HUES48 (cell line): ENCODE results near the gene VTCN1.
"Not testable (repeated sequence)": the region's sequence is repeated elsewhere in the genome, so short reads cannot be mapped to it uniquely, and the experiment has no call there.

Source experiments
- H3K27ac ChIP-seq: one replicate; pipeline ENCODE4 v1.7.0; 2013; ENCODE audit warnings: low read depth, low read length, inconsistent platforms
- H3K27me3 ChIP-seq: 2 replicates; pipeline ENCODE4 v1.6.1; 2013; ENCODE audit warnings: mild to moderate bottlenecking, low read length; ENCODE audit not compliant: control insufficient read depth, insufficient read depth
- H3K36me3 ChIP-seq: 2 replicates; pipeline ENCODE4 v1.6.1; 2013; ENCODE audit warnings: low read length; ENCODE audit not compliant: control insufficient read depth, insufficient read depth
- H3K4me1 ChIP-seq: 2 replicates; pipeline ENCODE4 v1.6.1; 2013; ENCODE audit warnings: mild to moderate bottlenecking, low read length; ENCODE audit not compliant: control insufficient read depth, insufficient read depth
- H3K4me3 ChIP-seq: 2 replicates; pipeline ENCODE4 v1.5.1; 2013; ENCODE audit warnings: mild to moderate bottlenecking, low read depth, low read length
- H3K9ac ChIP-seq: 2 replicates; pipeline ENCODE4 v1.6.1; 2013; ENCODE audit warnings: mild to moderate bottlenecking, low read depth, low read length, moderate library complexity
- H3K9me3 ChIP-seq: 2 replicates; pipeline ENCODE4 v1.6.1; 2013; ENCODE audit warnings: low read length; ENCODE audit not compliant: control insufficient read depth, insufficient read depth

Gene VTCN1

DNA sequence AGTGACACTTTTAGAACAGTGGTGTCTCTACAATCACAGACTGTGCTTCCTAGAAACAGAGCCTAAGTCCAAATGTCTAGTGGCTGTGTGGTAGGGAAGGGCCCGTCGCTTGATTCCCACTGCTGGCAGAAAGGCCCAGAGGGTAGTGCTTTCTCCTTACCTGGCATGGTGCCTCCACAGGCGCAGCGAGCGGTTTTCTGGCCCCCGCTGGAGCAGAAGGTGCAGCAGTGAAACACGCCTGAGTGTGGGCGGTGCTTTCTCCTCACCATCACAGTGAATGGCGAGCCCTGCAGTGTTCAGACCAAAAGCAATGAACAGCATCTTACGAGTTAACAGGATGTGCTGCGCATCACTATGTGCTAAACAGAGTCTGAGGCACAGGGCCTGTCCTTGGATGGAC is 97.5 kb downstream of the VTCN1 start:
- H3K9ac ChIP-seq, result no peak overlapping the region

DNA sequence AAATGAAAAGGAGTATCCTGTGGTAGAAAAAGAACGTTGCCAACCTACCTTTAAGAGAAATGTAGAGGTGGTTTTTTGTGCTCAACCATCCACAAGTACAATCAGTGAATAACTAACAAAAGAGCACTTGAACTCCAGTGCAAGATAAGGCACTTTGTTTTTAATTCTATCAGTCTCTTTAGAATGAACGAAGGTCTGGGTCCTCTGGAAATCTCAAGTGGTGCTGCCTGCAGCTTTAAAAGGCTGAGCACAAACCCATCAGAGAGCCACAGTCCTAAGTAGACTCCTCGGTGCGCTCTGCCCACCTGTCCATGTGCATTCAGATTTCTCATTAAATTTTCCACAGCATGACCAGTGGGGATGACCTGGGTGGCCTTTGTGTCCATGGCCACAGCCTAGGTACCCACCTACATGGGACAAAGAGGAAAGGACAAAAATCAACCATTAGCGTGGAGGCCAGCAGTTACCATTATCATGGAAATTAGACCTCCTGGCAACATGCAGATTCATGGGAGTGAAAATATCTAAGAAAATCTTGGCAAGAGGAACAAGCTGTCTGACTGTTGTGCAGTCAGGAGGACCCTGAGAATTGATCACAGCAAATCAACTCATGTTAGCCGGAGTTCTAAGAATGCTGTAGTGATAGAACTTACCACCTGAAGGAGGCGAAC is 98.5 kb downstream of the VTCN1 start:
- H3K4me1 ChIP-seq, result peaks cover 8% of the 10 kb centered on the region
- H3K27ac ChIP-seq, result peak overlapping the region; percentile 14
- H3K36me3 ChIP-seq, result peaks cover 88% of the 10 kb centered on the region
- no peak overlapping the region for H3K4me3 ChIP-seq
- H3K9ac ChIP-seq, result no peak overlapping the region
- H3K27me3 ChIP-seq, result no peaks in the 10 kb centered on the region
- H3K9me3 ChIP-seq, result no peaks in the 10 kb centered on the region

More for the DNA sequence above, 97.5 kb downstream of the VTCN1 start:
- Histone ChIP-seq H3K36me3 (peaks cover 92% of the 10 kb centered on the region), H3K27me3 (no peaks in the 10 kb centered on the region), H3K27ac (no peak overlapping the region), H3K4me3 (no peak overlapping the region), H3K9me3 (no peaks in the 10 kb centered on the region), H3K4me1 (peaks cover 8% of the 10 kb centered on the region)

DNA sequence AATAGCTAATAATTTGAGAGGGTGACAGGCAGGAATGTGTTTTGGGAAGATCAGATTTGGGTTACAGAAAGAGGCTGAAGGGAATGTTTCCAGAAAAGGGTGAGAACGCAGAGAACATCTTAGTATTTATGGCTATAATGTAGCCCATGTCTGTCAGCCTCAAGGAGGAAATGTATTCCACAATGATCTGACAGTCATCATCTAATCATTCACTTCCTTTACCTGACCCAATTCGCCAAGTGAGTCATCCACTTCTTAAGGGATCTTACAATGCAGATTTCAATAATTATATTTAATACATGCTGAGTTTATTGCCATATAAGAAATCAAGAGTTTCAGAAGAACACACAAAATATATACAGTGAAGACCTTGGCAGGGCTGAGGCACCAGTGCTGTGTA is 100.0 kb downstream of the VTCN1 start:
- no peaks in the 10 kb centered on the region for H3K9me3 ChIP-seq
- no peak overlapping the region for H3K27ac ChIP-seq
- no peak overlapping the region for H3K4me3 ChIP-seq
- peaks cover 8% of the 10 kb centered on the region for H3K4me1 ChIP-seq
- H3K27me3 ChIP-seq, result no peaks in the 10 kb centered on the region
- H3K9ac ChIP-seq, result no peak overlapping the region
- peaks cover 88% of the 10 kb centered on the region for H3K36me3 ChIP-seq

DNA sequence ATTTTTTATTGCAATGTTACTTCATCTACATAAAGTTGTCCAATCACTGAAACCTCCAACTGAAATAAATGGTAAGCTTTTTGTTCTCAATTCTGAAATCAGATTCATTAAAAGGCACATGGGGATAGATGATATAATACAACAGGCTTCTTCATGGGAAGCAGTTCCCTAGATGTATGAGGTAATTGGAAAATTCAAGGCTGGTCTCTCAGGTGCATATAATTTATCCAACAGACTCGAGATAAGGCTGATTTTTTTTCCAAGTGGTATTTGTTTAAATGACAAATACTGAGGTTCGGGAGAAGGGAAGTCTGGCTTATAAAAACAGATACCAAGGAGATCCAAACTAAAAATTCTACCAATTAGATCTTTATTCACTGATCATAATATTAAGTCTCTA is 103.4 kb downstream of the VTCN1 start:
- Histone ChIP-seq H3K4me3 (no peak overlapping the region), H3K36me3 (peaks cover 86% of the 10 kb centered on the region), H3K9ac (no peak overlapping the region), H3K27ac (no peak overlapping the region), H3K4me1 (peaks cover 6% of the 10 kb centered on the region), H3K27me3 (no peaks in the 10 kb centered on the region), H3K9me3 (no peaks in the 10 kb centered on the region)

DNA sequence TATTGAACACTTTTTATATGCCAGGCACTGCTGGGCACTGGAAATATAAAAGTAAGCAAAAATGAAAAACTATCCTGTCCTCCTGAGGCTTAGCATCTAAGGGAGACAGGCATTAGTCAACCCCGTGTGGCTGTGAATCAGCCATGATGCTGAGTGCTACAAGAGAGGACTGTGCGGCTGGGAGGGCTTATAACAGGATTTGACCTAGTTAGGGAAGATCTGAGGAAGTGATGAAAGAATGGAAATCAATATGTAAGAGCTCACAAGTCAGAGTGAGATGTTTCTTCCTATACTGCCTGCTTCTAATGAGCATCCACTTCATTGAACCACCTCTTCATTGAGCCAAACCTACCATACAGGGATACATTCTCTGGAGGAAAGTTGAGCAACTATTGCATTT is 104.2 kb downstream of the VTCN1 start:
- Histone ChIP-seq H3K36me3 (peaks cover 88% of the 10 kb centered on the region), H3K9ac (no peak overlapping the region), H3K4me1 (no peaks in the 10 kb centered on the region), H3K27ac (no peak overlapping the region), H3K9me3 (no peaks in the 10 kb centered on the region), H3K27me3 (no peaks in the 10 kb centered on the region), H3K4me3 (no peak overlapping the region)

DNA sequence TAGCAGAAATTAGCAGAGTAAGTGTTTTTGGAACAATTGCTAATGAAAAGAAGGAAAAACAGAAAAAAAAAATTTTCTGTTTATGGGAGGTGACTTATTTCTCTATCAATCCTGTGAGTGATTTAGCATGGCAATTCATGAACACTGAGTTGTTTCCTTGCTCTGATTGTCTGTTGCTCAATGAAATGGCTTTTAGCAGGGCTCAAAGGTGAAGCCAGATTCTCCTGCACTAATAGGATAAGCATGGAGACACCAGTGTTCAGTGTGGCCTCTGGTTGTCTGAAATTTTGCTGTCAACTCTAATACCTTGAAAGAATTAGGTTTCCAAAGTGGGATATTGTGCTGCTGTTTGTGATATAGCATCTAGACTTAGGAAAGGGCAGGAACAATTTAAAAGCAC is 105.0 kb downstream of the VTCN1 start:
- Histone ChIP-seq H3K27me3 (no peaks in the 10 kb centered on the region), H3K27ac (no peak overlapping the region), H3K36me3 (peaks cover 90% of the 10 kb centered on the region), H3K4me3 (no peak overlapping the region), H3K9ac (no peak overlapping the region), H3K9me3 (no peaks in the 10 kb centered on the region), H3K4me1 (no peaks in the 10 kb centered on the region)

DNA sequence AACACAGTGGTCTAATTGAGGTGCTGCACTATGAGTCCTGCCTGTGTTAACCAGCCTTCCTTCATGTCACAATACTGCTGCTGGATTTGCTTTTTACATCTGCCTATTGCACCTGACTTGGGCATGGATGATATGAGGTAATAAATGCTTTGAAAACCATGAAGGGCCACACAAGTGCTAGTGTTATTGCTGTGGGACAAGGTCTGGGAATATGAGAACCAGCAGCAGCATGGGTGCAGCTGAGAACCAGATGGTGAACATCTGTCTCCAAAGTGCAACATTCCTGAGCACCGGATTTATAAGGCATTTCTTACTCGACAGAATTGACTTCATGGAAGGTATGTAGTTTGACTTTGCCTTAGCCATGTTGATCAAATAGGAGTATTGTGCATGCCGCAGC is 105.7 kb downstream of the VTCN1 start:
- no peaks in the 10 kb centered on the region for H3K9me3 ChIP-seq
- H3K27me3 ChIP-seq, result no peaks in the 10 kb centered on the region
- no peak overlapping the region for H3K4me3 ChIP-seq
- H3K27ac ChIP-seq, result no peak overlapping the region
- H3K9ac ChIP-seq, result no peak overlapping the region
- H3K4me1 ChIP-seq, result no peaks in the 10 kb centered on the region
- H3K36me3 ChIP-seq, result peaks cover 92% of the 10 kb centered on the region

DNA sequence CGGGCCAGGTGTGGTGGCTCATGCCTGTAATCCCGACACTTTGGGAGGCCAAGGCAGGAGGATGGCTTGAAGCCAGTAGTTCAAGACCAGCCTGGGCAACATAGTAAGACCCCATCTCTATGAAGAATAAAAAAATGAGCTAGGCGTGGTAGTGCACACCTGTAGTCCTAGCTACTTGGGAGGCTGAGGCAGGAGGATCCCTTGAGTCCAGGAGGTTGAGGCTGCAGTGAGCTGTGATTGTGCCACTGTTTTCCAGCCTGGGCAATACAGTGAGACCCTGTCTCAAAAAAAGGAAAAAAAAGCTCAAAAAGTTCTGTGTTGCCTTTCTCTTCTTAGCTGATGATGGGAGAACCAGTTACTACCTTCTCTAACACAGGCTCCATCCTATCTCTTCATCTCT is 108.9 kb downstream of the VTCN1 start:
- not testable (repeated sequence) for H3K27me3 ChIP-seq, H3K27ac ChIP-seq, H3K4me3 ChIP-seq, H3K9ac ChIP-seq, H3K9me3 ChIP-seq, H3K4me1 ChIP-seq
- H3K36me3 ChIP-seq, result peaks cover 96% of the 10 kb centered on the region

DNA sequence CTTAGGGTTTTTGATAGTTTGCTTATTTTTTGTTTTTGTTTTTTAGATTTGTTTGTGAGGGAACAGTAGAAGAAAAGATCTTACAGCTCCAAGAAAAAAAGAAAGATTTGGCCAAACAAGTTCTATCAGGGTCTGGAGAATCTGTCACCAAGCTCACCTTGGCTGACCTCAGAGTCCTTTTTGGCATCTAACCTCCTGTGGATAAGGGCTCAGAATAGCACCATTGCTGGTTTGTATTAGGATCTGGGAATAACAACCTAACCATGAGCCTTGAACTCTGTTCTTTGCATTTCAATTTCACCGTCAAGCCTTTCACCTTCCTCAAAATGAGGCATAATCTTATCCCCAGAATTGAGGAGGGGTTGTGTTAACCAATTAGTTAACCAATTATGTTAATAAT is 109.4 kb downstream of the VTCN1 start:
- Histone ChIP-seq H3K9me3 (no peaks in the 10 kb centered on the region), H3K27ac (no peak overlapping the region), H3K27me3 (no peaks in the 10 kb centered on the region), H3K4me1 (no peaks in the 10 kb centered on the region), H3K36me3 (peaks cover 96% of the 10 kb centered on the region), H3K9ac (no peak overlapping the region), H3K4me3 (no peak overlapping the region)

DNA sequence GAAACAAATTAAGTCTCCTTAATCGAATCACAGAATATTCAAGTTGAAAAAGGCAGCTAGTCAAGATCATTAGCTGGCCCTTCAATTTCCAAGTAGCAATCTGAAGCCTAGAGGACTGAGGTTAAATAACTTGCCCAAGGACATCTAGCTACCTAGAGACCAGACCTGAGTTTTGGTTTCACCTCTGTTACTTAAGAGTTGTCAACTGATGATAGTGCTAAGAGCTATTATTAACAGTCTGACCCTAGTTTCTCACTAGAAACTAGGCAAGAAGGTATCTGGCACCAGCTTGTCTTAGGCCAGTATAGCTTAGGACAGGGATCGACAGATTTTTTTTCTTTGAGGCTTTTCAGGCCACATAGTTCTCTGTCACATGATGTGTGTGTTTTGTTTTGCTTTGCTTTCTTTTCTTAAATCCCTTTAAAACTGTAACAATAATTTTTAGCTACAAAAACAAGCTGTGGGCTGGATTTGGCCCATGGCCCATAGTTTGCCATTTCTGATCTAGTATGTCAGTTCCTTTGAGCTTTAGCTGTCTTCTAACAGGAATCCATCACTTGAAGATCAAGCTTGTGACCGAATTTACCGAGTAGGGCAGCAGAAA is 112.3 kb downstream of the VTCN1 start:
- Histone ChIP-seq H3K4me3 (no peak overlapping the region), H3K27me3 (no peaks in the 10 kb centered on the region), H3K4me1 (peaks cover 7% of the 10 kb centered on the region), H3K9ac (no peak overlapping the region), H3K27ac (no peak overlapping the region), H3K36me3 (peaks cover 100% of the 10 kb centered on the region), H3K9me3 (no peaks in the 10 kb centered on the region)

DNA sequence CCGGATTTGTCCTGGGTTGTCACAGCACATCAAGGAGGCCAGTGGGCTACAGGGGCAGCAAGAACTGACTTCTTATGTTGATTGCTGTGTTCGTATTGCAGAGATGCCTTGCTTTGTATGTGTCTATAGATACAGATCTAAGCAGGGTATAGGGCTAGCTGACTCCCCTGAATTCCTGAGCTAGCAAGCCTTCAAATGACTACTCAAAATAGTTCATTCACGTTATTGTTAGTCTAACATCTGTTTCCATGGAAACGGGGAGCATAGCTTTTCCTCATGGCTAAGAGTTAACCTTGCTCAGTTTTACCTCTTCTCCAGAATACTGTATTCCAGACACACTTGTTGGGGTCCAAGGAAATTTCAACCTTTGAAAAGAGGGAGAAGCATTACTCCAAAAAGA is 113.3 kb downstream of the VTCN1 start:
- Histone ChIP-seq H3K36me3 (peaks cover 100% of the 10 kb centered on the region), H3K9ac (no peak overlapping the region), H3K4me3 (no peak overlapping the region), H3K4me1 (peaks cover 17% of the 10 kb centered on the region), H3K9me3 (no peaks in the 10 kb centered on the region), H3K27me3 (no peaks in the 10 kb centered on the region), H3K27ac (no peak overlapping the region)
